Tibial nerve (tissue), 4 donors: Measurements from ENCODE around the gene SLC25A31. TPM values are rescaled to one million over a fixed set of nuclear protein-coding genes. Genes with fewer than 3 reads are reported as not detected.

Experiments
- DNase-seq, 2 donors: peaks; one replicate each; pipeline ENCODE4 v3.0.0-alpha.2; 2019; ENCODE audit warnings: low spot score in 2 of 2
- H3K27ac ChIP-seq, 4 donors: fragments of 200-600 bp; sonication (generic) in 3 of 4; one replicate each; pipeline ENCODE4 v1.5.1; 2017 to 2019; ENCODE audit warnings: mild to moderate bottlenecking in 1 of 4
- H3K27me3 ChIP-seq, 2 donors: fragments of 200-600 bp; sonication (generic) in 1 of 2; one replicate each; pipeline versions ENCODE4 v1.5.1 to v1.6.0; 2017 to 2019
- H3K36me3 ChIP-seq, 3 donors: fragments of 200-600 bp; sonication (generic); one replicate each; pipeline ENCODE4 v1.5.1; 2018 to 2019
- H3K4me1 ChIP-seq, 4 donors: fragments of 200-600 bp; sonication (generic) in 3 of 4; one replicate each; pipeline ENCODE4 v1.5.1; 2017 to 2019
- H3K4me3 ChIP-seq, 4 donors: fragments of 200-600 bp; sonication (generic) in 3 of 4; one replicate each; pipeline ENCODE4 v1.5.1; 2017 to 2019; ENCODE audit warnings: mild to moderate bottlenecking in 1 of 4, moderate library complexity in 1 of 4
- H3K9me3 ChIP-seq, 4 donors: fragments of 200-600 bp; sonication (generic) in 3 of 4; one replicate each; pipeline ENCODE4 v1.5.1; 2017 to 2019
- EP300 ChIP-seq, 2 donors: sonication (generic); formaldehyde crosslinking; IDR thresholded peaks; one replicate each; pipeline ENCODE4 v1.6.1; 2017; ENCODE audit warnings: antibody characterized with exemption in 2 of 2, mild to moderate bottlenecking in 1 of 2
- POLR2A ChIP-seq, 2 donors: fragments of 450-650 bp; IDR thresholded peaks; one replicate each; pipeline ENCODE4 v1.6.1; 2017; ENCODE audit warnings: antibody characterized with exemption in 2 of 2, mild to moderate bottlenecking in 2 of 2, moderate library complexity in 2 of 2
- WGBS, 2 donors: methylation state at CpG; one replicate each; pipeline ENCODE4 v1.1.5; 2018; 5-methylcytosine and 5-hydroxymethylcytosine counted together
- total RNA-seq, 4 donors: library from RNA; depleted of rRNA; stranded (reverse); fragments of >200 nt; gene quantifications; one replicate each; pipeline ENCODE4 v1.1.0, GENCODE V29; 2016
- TF ChIP-seq, protein P1 (sequence below), 5 experiments: fragments of 200-600 bp in 3 of 5; fragments of 450-650 bp in 2 of 5; sonication (generic) in 3 of 5; IDR thresholded peaks; one replicate each; pipeline ENCODE4 v1.5.1; 2016 to 2019; ENCODE audit warnings: antibody characterized with exemption in 5 of 5, mild to moderate bottlenecking in 3 of 5, moderate library complexity in 2 of 5

The SLC25A31 gene
- total RNA-seq, 4 donors from 2014 or later = not detected

DNA sequence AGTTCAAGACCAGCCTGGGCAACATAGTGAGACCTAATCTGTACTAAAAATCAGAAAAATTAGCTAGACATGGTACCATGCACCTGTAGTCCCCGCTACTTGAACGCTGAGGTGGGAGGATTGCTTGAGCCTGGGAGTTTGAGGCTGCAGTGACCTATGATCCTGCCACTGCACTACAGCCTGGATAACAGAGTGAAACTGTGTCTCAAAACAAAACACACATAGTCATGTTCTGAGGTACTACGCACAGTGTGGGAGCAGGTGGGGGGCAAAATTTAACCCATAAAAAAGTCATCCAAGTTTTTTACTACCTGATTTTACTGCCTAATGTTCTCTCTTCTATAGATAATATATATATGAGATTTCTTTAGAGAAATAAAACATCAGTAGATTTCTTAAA, 80.4 kb downstream of the SLC25A31 start:
- H3K9me3 ChIP-seq = no peaks in the 10 kb centered on the region
- H3K36me3 ChIP-seq = peaks cover 0 to 31% (median 0%) of the 10 kb centered on the region in 3 donors
- no peak overlapping the region for H3K4me3 ChIP-seq
- H3K27me3 ChIP-seq = no peaks in the 10 kb centered on the region
- no peak for TF ChIP-seq POLR2A (IDR thresholded peaks at IDR 0.05)
- TF ChIP-seq, protein P1, sequence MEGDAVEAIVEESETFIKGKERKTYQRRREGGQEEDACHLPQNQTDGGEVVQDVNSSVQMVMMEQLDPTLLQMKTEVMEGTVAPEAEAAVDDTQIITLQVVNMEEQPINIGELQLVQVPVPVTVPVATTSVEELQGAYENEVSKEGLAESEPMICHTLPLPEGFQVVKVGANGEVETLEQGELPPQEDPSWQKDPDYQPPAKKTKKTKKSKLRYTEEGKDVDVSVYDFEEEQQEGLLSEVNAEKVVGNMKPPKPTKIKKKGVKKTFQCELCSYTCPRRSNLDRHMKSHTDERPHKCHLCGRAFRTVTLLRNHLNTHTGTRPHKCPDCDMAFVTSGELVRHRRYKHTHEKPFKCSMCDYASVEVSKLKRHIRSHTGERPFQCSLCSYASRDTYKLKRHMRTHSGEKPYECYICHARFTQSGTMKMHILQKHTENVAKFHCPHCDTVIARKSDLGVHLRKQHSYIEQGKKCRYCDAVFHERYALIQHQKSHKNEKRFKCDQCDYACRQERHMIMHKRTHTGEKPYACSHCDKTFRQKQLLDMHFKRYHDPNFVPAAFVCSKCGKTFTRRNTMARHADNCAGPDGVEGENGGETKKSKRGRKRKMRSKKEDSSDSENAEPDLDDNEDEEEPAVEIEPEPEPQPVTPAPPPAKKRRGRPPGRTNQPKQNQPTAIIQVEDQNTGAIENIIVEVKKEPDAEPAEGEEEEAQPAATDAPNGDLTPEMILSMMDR (IDR thresholded peaks at IDR 0.05) = no peak
- no peak for TF ChIP-seq EP300 (IDR thresholded peaks at IDR 0.05)
- WGBS, 2 donors = 91 to 94% methylated on average over 3 of the region's 3 CpGs
- H3K27ac ChIP-seq = no peak overlapping the region
- H3K4me1 ChIP-seq = no peaks in the 10 kb centered on the region
- DNase-seq = no peak

DNA sequence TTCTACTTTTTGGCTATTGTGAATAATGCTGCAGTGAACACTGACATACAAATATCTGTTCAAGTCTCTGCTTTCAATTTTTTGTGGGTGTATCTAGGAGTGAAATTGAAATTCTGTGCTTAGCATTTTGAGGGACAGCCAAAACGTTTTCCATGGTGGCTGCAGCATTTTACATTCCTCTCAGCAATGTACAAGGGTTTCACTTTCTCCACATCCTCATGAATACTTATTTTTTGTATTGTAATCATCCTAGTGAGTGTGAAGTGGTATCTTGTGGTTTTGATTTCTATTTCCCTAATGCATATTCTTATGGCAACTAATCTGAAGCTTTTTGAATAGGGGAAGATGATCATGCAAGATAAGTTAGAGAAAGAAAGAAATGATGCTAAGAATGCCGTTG, 92.2 kb downstream of the SLC25A31 start:
- 37 to 47% methylated on average over 2 of the region's 2 CpGs for WGBS, 2 donors
- H3K4me1 ChIP-seq = no peaks in the 10 kb centered on the region
- H3K27me3 ChIP-seq = no peaks in the 10 kb centered on the region
- H3K36me3 ChIP-seq = peaks cover 0 to 27% (median 0%) of the 10 kb centered on the region in 3 donors
- DNase-seq = no peak
- no peak overlapping the region for H3K4me3 ChIP-seq
- no peaks in the 10 kb centered on the region for H3K9me3 ChIP-seq
- TF ChIP-seq, protein P1 (IDR thresholded peaks at IDR 0.05) = no peak
- TF ChIP-seq EP300 (IDR thresholded peaks at IDR 0.05) (no peak), POLR2A (IDR thresholded peaks at IDR 0.05) (no peak)
- no peak overlapping the region for H3K27ac ChIP-seq

Other genes starting within 250 kb of the SLC25A31 start
- gene INTU, start 97.4 kb upstream of the SLC25A31 start, total RNA-seq = 10 to 100 TPM; 10.5 to 28.8 (median 18.0) TPM
- gene HSPA4L, start 51.9 kb downstream of the SLC25A31 start, total RNA-seq = 1 to 10 TPM; 3.3 to 7.6 (median 5.3) TPM
- 1 to 10 TPM in 1 of 4 donors, under 1 TPM in 3; 0.44 to 2.0 (median 0.76) TPM for gene PLK4, start 150.5 kb downstream of the SLC25A31 start, total RNA-seq
- 10 to 100 TPM; 21.3 to 53.1 (median 31.5) TPM for gene MFSD8, start 234.8 kb downstream of the SLC25A31 start, total RNA-seq
- 10 to 100 TPM in 2 of 4 donors, 1 to 10 TPM in 2; 8.0 to 17.7 (median 10.1) TPM for gene ABHD18, start 235.0 kb downstream of the SLC25A31 start, total RNA-seq